ENCODE data around the gene CCDC196.

DNA sequence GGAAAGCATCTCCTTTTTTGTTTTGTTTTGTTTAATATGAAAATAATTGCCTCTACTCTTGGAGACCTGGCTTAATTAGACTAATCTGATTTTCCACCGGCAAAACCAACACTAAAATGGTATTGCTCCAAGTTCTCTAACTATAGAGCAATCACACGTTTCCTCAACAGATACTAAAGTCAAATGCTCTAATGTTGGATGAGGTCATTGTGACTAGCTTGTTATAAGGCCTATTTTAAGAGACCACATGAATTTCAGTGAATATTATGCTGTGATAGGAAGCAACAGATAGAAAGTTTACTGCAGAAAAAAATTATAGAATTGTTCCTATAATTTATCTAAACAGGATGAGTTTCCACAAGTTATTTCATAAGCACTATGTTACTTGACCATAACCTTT lies 3.3 kb upstream of the CCDC196 start:
- no peak for TF ChIP-seq EP300 (IDR thresholded peaks at IDR 0.05; ENCODE audit: borderline replicate concordance in 1 of 2, control insufficient read depth in 1 of 2, low read depth in 2 of 2, low read length in 2 of 2)
- TF ChIP-seq POLR2A (IDR thresholded peaks at IDR 0.05; ENCODE audit: low read depth, low read length): no peak
- no peak for TF ChIP-seq MTA3 (IDR thresholded peaks at IDR 0.05; ENCODE audit: borderline replicate concordance, low read length)
- TF ChIP-seq, protein P1, sequence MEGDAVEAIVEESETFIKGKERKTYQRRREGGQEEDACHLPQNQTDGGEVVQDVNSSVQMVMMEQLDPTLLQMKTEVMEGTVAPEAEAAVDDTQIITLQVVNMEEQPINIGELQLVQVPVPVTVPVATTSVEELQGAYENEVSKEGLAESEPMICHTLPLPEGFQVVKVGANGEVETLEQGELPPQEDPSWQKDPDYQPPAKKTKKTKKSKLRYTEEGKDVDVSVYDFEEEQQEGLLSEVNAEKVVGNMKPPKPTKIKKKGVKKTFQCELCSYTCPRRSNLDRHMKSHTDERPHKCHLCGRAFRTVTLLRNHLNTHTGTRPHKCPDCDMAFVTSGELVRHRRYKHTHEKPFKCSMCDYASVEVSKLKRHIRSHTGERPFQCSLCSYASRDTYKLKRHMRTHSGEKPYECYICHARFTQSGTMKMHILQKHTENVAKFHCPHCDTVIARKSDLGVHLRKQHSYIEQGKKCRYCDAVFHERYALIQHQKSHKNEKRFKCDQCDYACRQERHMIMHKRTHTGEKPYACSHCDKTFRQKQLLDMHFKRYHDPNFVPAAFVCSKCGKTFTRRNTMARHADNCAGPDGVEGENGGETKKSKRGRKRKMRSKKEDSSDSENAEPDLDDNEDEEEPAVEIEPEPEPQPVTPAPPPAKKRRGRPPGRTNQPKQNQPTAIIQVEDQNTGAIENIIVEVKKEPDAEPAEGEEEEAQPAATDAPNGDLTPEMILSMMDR (IDR thresholded peaks at IDR 0.05 in 2 of 3, conservative IDR thresholded peaks at IDR 0.05 in 1 of 3; ENCODE audit: control insufficient read depth in 2 of 3, extremely low read depth in 1 of 3, insufficient read depth in 1 of 3, low read depth in 3 of 3, low read length in 3 of 3): no peak
- TF ChIP-seq POLR2AphosphoS5 (IDR thresholded peaks at IDR 0.05; ENCODE audit: low read length): no peak
- TF ChIP-seq NR2C2 (IDR thresholded peaks at IDR 0.05; ENCODE audit: borderline replicate concordance, control insufficient read depth, insufficient read length, low read depth): no peak
- TF ChIP-seq YY1 (IDR thresholded peaks at IDR 0.05; ENCODE audit: low read depth, low read length): no peak
- TF ChIP-seq, protein P2, sequence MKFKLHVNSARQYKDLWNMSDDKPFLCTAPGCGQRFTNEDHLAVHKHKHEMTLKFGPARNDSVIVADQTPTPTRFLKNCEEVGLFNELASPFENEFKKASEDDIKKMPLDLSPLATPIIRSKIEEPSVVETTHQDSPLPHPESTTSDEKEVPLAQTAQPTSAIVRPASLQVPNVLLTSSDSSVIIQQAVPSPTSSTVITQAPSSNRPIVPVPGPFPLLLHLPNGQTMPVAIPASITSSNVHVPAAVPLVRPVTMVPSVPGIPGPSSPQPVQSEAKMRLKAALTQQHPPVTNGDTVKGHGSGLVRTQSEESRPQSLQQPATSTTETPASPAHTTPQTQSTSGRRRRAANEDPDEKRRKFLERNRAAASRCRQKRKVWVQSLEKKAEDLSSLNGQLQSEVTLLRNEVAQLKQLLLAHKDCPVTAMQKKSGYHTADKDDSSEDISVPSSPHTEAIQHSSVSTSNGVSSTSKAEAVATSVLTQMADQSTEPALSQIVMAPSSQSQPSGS (IDR thresholded peaks at IDR 0.05; ENCODE audit: low read length): no peak
- TF ChIP-seq ETV6 (conservative IDR thresholded peaks at IDR 0.05 in 1 of 2, IDR thresholded peaks at IDR 0.05 in 1 of 2; ENCODE audit: borderline replicate concordance in 1 of 2, low read depth in 1 of 2): no peak
- TF ChIP-seq FOXM1 (IDR thresholded peaks at IDR 0.05; ENCODE audit: low read depth, low read length): no peak
